ENCODE results near the gene DLG2. TPM values are rescaled to one million over a fixed set of nuclear protein-coding genes. Genes with fewer than 3 reads are reported as not detected.
"Not testable (repeated sequence)": the region's sequence is repeated elsewhere in the genome, so short reads cannot be mapped to it uniquely, and the experiment has no call there.

Gene DLG2
- total RNA-seq, 1 donor from 2014 or later, result 5.1 TPM

GRCh38 chr11:85236211-85236610 is 390.9 kb downstream of the DLG2 start:
- no peaks in the 10 kb centered on the region for H3K4me1 Mint-ChIP-seq (ENCODE audit: unreplicated experiment)
- H3K27ac Mint-ChIP-seq (ENCODE audit: unreplicated experiment), result no peak overlapping the region
- no peak overlapping the region for H3K4me3 Mint-ChIP-seq (ENCODE audit: unreplicated experiment)
- DNase-seq (ENCODE audit: low spot score), result no peak
- no peaks in the 10 kb centered on the region for H3K36me3 Mint-ChIP-seq (ENCODE audit: low read depth, unreplicated experiment)
- TF ChIP-seq CTCF (IDR thresholded peaks at IDR 0.05; ENCODE audit: unreplicated experiment), result no peak
- no peaks in the 10 kb centered on the region for H3K9me3 Mint-ChIP-seq (ENCODE audit: unreplicated experiment)
- no peaks in the 10 kb centered on the region for H3K27me3 Mint-ChIP-seq (ENCODE audit: unreplicated experiment)

DNA sequence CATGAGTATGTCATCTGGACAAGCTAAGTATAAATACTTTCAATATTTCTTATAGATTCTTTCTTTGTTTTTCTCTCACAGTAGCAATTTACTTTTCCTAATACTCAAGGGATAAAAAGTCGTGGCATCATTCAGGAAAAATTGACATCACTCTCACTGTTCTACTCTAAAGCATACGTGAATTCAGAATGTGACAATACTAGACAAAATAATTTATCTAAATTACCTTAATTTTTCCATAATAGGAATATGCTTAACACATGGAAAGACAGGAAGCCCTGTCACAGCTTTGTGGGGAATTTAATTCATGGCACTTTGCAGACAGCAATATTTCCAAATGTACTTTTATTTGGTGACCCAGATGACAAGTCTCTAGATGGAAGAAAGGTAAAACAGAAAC is 394.6 kb downstream of the DLG2 start:
- Mint-ChIP-seq H3K9me3 (ENCODE audit: unreplicated experiment) (no peaks in the 10 kb centered on the region), H3K4me1 (ENCODE audit: unreplicated experiment) (no peaks in the 10 kb centered on the region), H3K27ac (ENCODE audit: unreplicated experiment) (no peak overlapping the region), H3K4me3 (ENCODE audit: unreplicated experiment) (no peak overlapping the region), H3K36me3 (ENCODE audit: low read depth, unreplicated experiment) (no peaks in the 10 kb centered on the region), H3K27me3 (ENCODE audit: unreplicated experiment) (no peaks in the 10 kb centered on the region)
- TF ChIP-seq CTCF (IDR thresholded peaks at IDR 0.05; ENCODE audit: unreplicated experiment), result no peak
- no peak for DNase-seq (ENCODE audit: low spot score)

DNA sequence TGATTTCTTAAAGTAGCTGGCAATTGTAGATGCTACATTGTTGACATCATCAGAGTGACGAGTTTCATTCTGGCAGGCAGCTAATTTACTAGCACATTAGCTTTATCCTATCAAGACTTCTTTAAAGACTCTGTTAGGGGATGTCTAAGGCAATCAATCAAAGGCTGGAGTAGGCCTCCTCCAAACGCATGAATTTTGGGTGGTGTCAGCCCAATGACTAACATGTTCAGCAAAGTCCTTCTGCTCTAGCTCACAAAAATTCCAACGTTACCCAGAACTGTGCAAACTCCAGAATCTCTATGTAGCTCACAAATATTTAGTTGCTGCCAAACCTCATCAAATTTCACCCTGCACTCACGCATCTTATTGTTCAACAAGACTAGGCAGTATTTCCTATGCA is 395.6 kb downstream of the DLG2 start:
- no peak for TF ChIP-seq CTCF (IDR thresholded peaks at IDR 0.05; ENCODE audit: unreplicated experiment)
- no peaks in the 10 kb centered on the region for H3K9me3 Mint-ChIP-seq (ENCODE audit: unreplicated experiment)
- H3K4me1 Mint-ChIP-seq (ENCODE audit: unreplicated experiment), result no peaks in the 10 kb centered on the region
- no peaks in the 10 kb centered on the region for H3K36me3 Mint-ChIP-seq (ENCODE audit: low read depth, unreplicated experiment)
- no peak overlapping the region for H3K27ac Mint-ChIP-seq (ENCODE audit: unreplicated experiment)
- H3K4me3 Mint-ChIP-seq (ENCODE audit: unreplicated experiment), result no peak overlapping the region
- DNase-seq (ENCODE audit: low spot score), result no peak
- no peaks in the 10 kb centered on the region for H3K27me3 Mint-ChIP-seq (ENCODE audit: unreplicated experiment)

GRCh38 chr11:85229723-85230122 is 397.4 kb downstream of the DLG2 start:
- not testable (repeated sequence) for H3K4me3 Mint-ChIP-seq (ENCODE audit: unreplicated experiment); H3K27me3 Mint-ChIP-seq (ENCODE audit: unreplicated experiment); H3K9me3 Mint-ChIP-seq (ENCODE audit: unreplicated experiment); DNase-seq (ENCODE audit: low spot score); H3K4me1 Mint-ChIP-seq (ENCODE audit: unreplicated experiment); H3K36me3 Mint-ChIP-seq (ENCODE audit: low read depth, unreplicated experiment); H3K27ac Mint-ChIP-seq (ENCODE audit: unreplicated experiment)

DNA sequence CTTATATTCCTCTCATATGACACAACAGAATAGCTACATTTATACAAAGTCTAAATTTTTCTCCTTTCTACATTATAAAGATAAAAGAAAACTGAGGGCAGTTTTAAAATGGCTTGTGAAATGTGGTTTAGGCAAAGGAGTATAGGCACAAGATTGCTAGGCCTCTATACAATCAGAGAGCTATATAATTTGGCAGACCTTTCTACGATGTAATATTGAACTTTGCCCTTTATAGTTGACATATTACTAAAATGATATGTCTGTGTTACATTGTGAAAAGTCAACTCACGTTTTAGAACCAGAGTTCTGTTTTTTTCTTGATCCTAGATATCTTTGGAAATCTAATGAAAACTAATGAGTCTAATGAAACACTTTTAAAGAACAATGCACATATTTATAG is 430.2 kb downstream of the DLG2 start:
- H3K4me3 Mint-ChIP-seq (ENCODE audit: unreplicated experiment), result no peak overlapping the region
- no peaks in the 10 kb centered on the region for H3K27me3 Mint-ChIP-seq (ENCODE audit: unreplicated experiment)
- no peak overlapping the region for H3K27ac Mint-ChIP-seq (ENCODE audit: unreplicated experiment)
- no peak for DNase-seq (ENCODE audit: low spot score)
- H3K4me1 Mint-ChIP-seq (ENCODE audit: unreplicated experiment), result no peaks in the 10 kb centered on the region
- TF ChIP-seq CTCF (IDR thresholded peaks at IDR 0.05; ENCODE audit: unreplicated experiment), result no peak
- no peaks in the 10 kb centered on the region for H3K36me3 Mint-ChIP-seq (ENCODE audit: low read depth, unreplicated experiment)
- H3K9me3 Mint-ChIP-seq (ENCODE audit: unreplicated experiment), result peaks cover 4% of the 10 kb centered on the region

DNA sequence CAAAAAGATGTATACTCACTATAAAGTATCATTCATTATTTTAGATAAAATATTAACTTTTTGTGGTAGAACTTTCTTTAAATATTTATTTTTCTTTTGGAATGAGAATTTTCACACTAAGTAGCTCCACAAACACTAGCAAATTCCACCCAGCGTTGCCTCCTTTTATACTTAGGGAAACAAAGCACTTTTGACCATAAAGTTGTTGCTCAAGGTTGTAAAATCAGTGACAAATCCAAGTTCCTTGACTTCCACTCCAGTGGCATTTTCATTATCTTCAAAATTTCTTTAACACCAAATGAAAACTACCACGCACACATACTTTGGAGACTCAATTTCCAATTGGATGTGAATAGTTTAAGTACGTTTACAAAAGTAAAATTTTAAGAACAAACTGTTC is 431.2 kb downstream of the DLG2 start:
- no peak for TF ChIP-seq CTCF (IDR thresholded peaks at IDR 0.05; ENCODE audit: unreplicated experiment)
- Mint-ChIP-seq H3K27ac (ENCODE audit: unreplicated experiment) (no peak overlapping the region), H3K36me3 (ENCODE audit: low read depth, unreplicated experiment) (no peaks in the 10 kb centered on the region), H3K9me3 (ENCODE audit: unreplicated experiment) (no peaks in the 10 kb centered on the region), H3K4me1 (ENCODE audit: unreplicated experiment) (no peaks in the 10 kb centered on the region), H3K4me3 (ENCODE audit: unreplicated experiment) (no peak overlapping the region), H3K27me3 (ENCODE audit: unreplicated experiment) (no peaks in the 10 kb centered on the region)
- DNase-seq (ENCODE audit: low spot score), result no peak
